H9 (cell line): ENCODE measurements around the gene NKPD1. TPM values are rescaled to one million over a fixed set of nuclear protein-coding genes. Genes with fewer than 3 reads are reported as not detected.

ENCODE experiments used
- DNase-seq: peaks from one replicate; pipeline ENCODE4 v3.0.0-alpha.2; 2017
- H2AFZ ChIP-seq: one replicate; pipeline ENCODE4 v1.6.1; 2013; ENCODE audit warnings: mild to moderate bottlenecking, low read length, control low read depth, moderate library complexity
- H2AK5ac ChIP-seq: 2 replicates; pipeline ENCODE4 v1.6.1; 2013; ENCODE audit warnings: low read length, control low read depth, mixed read lengths; ENCODE audit not compliant: insufficient read length
- H2BK120ac ChIP-seq: one replicate; pipeline ENCODE4 v1.6.1; 2013; ENCODE audit warnings: low read depth, mild to moderate bottlenecking, low read length, control low read depth, inconsistent platforms; ENCODE audit not compliant: poor library complexity, severe bottlenecking
- H2BK12ac ChIP-seq: 2 replicates; pipeline ENCODE4 v1.6.1; 2013; ENCODE audit warnings: low read length, control low read depth, mixed read lengths, low read depth; ENCODE audit not compliant: insufficient read length
- H2BK15ac ChIP-seq: 2 replicates; pipeline ENCODE4 v1.6.1; 2013; ENCODE audit warnings: low read depth, low read length, control low read depth
- H2BK20ac ChIP-seq: one replicate; pipeline ENCODE4 v1.6.1; 2013; ENCODE audit warnings: low read depth, mild to moderate bottlenecking, low read length, control low read depth, inconsistent platforms; ENCODE audit not compliant: poor library complexity, severe bottlenecking
- H2BK5ac ChIP-seq: 2 replicates; pipeline ENCODE4 v1.6.1; 2013; ENCODE audit warnings: low read length, control low read depth, mixed read lengths; ENCODE audit not compliant: insufficient read length
- H3K14ac ChIP-seq: 2 replicates; pipeline ENCODE4 v1.6.1; 2013; ENCODE audit warnings: low read length, control low read depth; ENCODE audit not compliant: insufficient read depth
- H3K18ac ChIP-seq: 2 replicates; pipeline ENCODE4 v1.6.1; 2013; ENCODE audit warnings: low read depth, mild to moderate bottlenecking, mixed read lengths, low read length, control low read depth; ENCODE audit not compliant: insufficient read length
- H3K23ac ChIP-seq: 2 replicates; pipeline ENCODE4 v1.6.1; 2013; ENCODE audit warnings: low read length, control low read depth, mixed read lengths, low read depth; ENCODE audit not compliant: insufficient read length
- H3K23me2 ChIP-seq: 2 replicates; pipeline ENCODE4 v1.6.1; 2013; ENCODE audit warnings: low read depth, mild to moderate bottlenecking, mixed read lengths, low read length, control low read depth; ENCODE audit not compliant: insufficient read length, poor library complexity, severe bottlenecking
- H3K27ac ChIP-seq: 2 replicates; pipeline ENCODE4 v1.5.1; 2013; ENCODE audit warnings: low read length, control low read depth, mixed read lengths, low read depth; ENCODE audit not compliant: insufficient read length
- H3K27me3 ChIP-seq: 2 replicates; pipeline ENCODE4 v1.6.1; 2013; ENCODE audit warnings: low read length, control low read depth, inconsistent platforms; ENCODE audit not compliant: insufficient read depth
- H3K4ac ChIP-seq: 2 replicates; pipeline ENCODE4 v1.6.1; 2013; ENCODE audit warnings: low read depth, mild to moderate bottlenecking, control low read depth, inconsistent platforms, low read length, moderate library complexity
- H3K4me1 ChIP-seq: 2 replicates; pipeline ENCODE4 v1.6.1; 2013; ENCODE audit warnings: low read length, control low read depth, inconsistent platforms; ENCODE audit not compliant: insufficient read depth
- H3K4me2 ChIP-seq: 2 replicates; pipeline ENCODE4 v1.6.1; 2013; ENCODE audit warnings: low read length, control low read depth, mixed read lengths; ENCODE audit not compliant: insufficient read length, insufficient read depth
- H3K56ac ChIP-seq: 2 replicates; pipeline ENCODE4 v1.6.1; 2013; ENCODE audit warnings: low read depth, mild to moderate bottlenecking, mixed read lengths, low read length, control low read depth; ENCODE audit not compliant: insufficient read length
- H3K79me1 ChIP-seq: 2 replicates; pipeline ENCODE4 v1.6.1; 2013; ENCODE audit warnings: low read depth, mild to moderate bottlenecking, moderate library complexity, low read length, control low read depth, inconsistent platforms; ENCODE audit not compliant: insufficient read depth, poor library complexity, severe bottlenecking
- H3K79me2 ChIP-seq: 2 replicates; pipeline ENCODE4 v1.6.1; 2013; ENCODE audit warnings: low read length, control low read depth, inconsistent platforms; ENCODE audit not compliant: insufficient read depth
- H3K9ac ChIP-seq: 2 replicates; pipeline ENCODE4 v1.6.1; 2013; ENCODE audit warnings: low read length, control low read depth, mixed read lengths; ENCODE audit not compliant: insufficient read length; ENCODE audit errors: extremely low read depth
- H3K9me3 ChIP-seq: one replicate; pipeline ENCODE4 v1.6.1; 2013; ENCODE audit warnings: low read depth, low read length, inconsistent platforms; ENCODE audit not compliant: control insufficient read depth
- H3T11ph ChIP-seq: one replicate; pipeline ENCODE4 v1.6.1; 2013; ENCODE audit warnings: mild to moderate bottlenecking, low read length, control low read depth, inconsistent platforms
- H4K20me1 ChIP-seq: one replicate; pipeline ENCODE4 v1.6.1; 2013; ENCODE audit not compliant: control insufficient read depth, insufficient read length, insufficient read depth
- H4K5ac ChIP-seq: 2 replicates; pipeline ENCODE4 v1.6.1; 2013; ENCODE audit warnings: low read depth, mild to moderate bottlenecking, mixed read lengths, low read length, control low read depth; ENCODE audit not compliant: insufficient read length
- H4K8ac ChIP-seq: replicated peaks from 2 replicates; pipeline ENCODE4 v1.6.1; 2013; ENCODE audit warnings: low read length, control low read depth, mixed read lengths, low read depth; ENCODE audit not compliant: insufficient read length
- H4K91ac ChIP-seq: 2 replicates; pipeline ENCODE4 v1.6.1; 2013; ENCODE audit warnings: low read depth, mild to moderate bottlenecking, moderate library complexity, mixed read lengths, low read length, control low read depth; ENCODE audit not compliant: insufficient read length
- H3K27ac Mint-ChIP-seq, 3 experiments: 2 replicates in 2 of 3; 3 replicates in 1 of 3; pipeline ENCODE4 v1.8.0; 2020 to 2021; ENCODE audit warnings: mixed read lengths in 3 of 3, mild to moderate bottlenecking in 1 of 3, moderate library complexity in 1 of 3
- H3K27me3 Mint-ChIP-seq: 2 replicates; pipeline ENCODE4 v1.8.0; 2021; ENCODE audit warnings: low read depth, mild to moderate bottlenecking, moderate library complexity, mixed read lengths
- H3K36me3 Mint-ChIP-seq, 3 experiments: 2 replicates in 2 of 3; 3 replicates in 1 of 3; pipeline ENCODE4 v1.8.0; 2020 to 2021; ENCODE audit warnings: low read depth in 3 of 3, mixed read lengths in 3 of 3; ENCODE audit not compliant: insufficient read depth in 1 of 3
- H3K4me1 Mint-ChIP-seq, 2 experiments: 2 replicates each; pipeline ENCODE4 v1.8.0; 2020; ENCODE audit warnings: mixed read lengths in 2 of 2
- H3K4me3 Mint-ChIP-seq, 2 experiments: 2 replicates in 1 of 2; 3 replicates in 1 of 2; pipeline ENCODE4 v1.8.0; 2020 to 2021; ENCODE audit warnings: mild to moderate bottlenecking in 2 of 2, mixed read lengths in 2 of 2, moderate library complexity in 1 of 2
- H3K9me3 Mint-ChIP-seq, 2 experiments: 2 replicates in 1 of 2; 3 replicates in 1 of 2; pipeline ENCODE4 v1.8.0; 2020; ENCODE audit warnings: mild to moderate bottlenecking in 2 of 2, mixed read lengths in 2 of 2, moderate library complexity in 1 of 2
- CTCF ChIP-seq: fragments of 200-600 bp; sonication (generic); conservative IDR thresholded peaks from 3 replicates; pipeline ENCODE4 v1.8.0; 2021; ENCODE audit warnings: antibody characterized with exemption, mild to moderate bottlenecking
- WGBS: extraction: QIAGEN DNeasy Blood & Tissue Kit; methylation state at CpG from one replicate; pipeline ENCODE4 v1.1.7; 2013; ENCODE audit warnings: missing lambda C conversion rate, low lambda C conversion rate, mixed read lengths; ENCODE audit not compliant: insufficient read length; ENCODE audit errors: extremely low coverage; 5-methylcytosine and 5-hydroxymethylcytosine counted together
- total RNA-seq: library from RNA; stranded (reverse); gene quantifications from 2 replicates; pipeline ENCODE4 v1.2.1, GENCODE V29; 2021

Gene NKPD1
- total RNA-seq, 1 experiment from 2014 or later, result 0.17 TPM

GRCh38 chr19:45117167-45117594, 43.6 kb downstream of the NKPD1 start:
- DNase-seq, result no peak
- Mint-ChIP-seq H3K27ac (peak overlapping the region in 2 of 3 experiments; percentile 28 to 72; a peak in 4 of 7 replicates), H3K4me3 (no peak overlapping the region), H3K36me3 (peaks cover 0 to 4% (median 0%) of the 10 kb centered on the region in 3 experiments; a peak in 1 of 7 replicates), H3K27me3 (no peaks in the 10 kb centered on the region), H3K9me3 (no peaks in the 10 kb centered on the region), H3K4me1 (peaks cover 17 to 39% of the 10 kb centered on the region in 2 experiments)
- Histone ChIP-seq H3K27me3 (no peaks in the 10 kb centered on the region), H4K8ac (no peak overlapping the region), H2BK120ac (no peak overlapping the region), H2BK15ac (no peak overlapping the region), H3K56ac (no peak overlapping the region), H3K27ac (no peak overlapping the region), H4K20me1 (peaks cover 8% of the 10 kb centered on the region), H4K91ac (no peak overlapping the region), H2AK5ac (no peak overlapping the region), H3K14ac (no peak overlapping the region; the same call in 1 of the 2 replicates), H3K4ac (no peak overlapping the region), H3K9ac (no peak overlapping the region), H4K5ac (no peak overlapping the region), H3K4me2 (no peak overlapping the region), H3K23me2 (no peaks in the 10 kb centered on the region), H3K23ac (no peak overlapping the region), H2BK12ac (no peak overlapping the region), H2BK20ac (no peak overlapping the region), H2AFZ (no peak overlapping the region), H2BK5ac (no peak overlapping the region), H3K4me1 (no peaks in the 10 kb centered on the region; the same call in 1 of the 2 replicates), H3K9me3 (no peaks in the 10 kb centered on the region), H3K18ac (no peak overlapping the region), H3T11ph (no peak overlapping the region), H3K79me2 (peaks cover 8% of the 10 kb centered on the region; the same call in 1 of the 2 replicates), H3K79me1 (no peaks in the 10 kb centered on the region)
- no peak for TF ChIP-seq CTCF
- WGBS, result no CpG with 5 or more reads among the region's 16 CpGs
